Esophagus muscularis mucosa (tissue), 4 donors: ENCODE data around the gene NECTIN4. TPM values are rescaled to one million over a fixed set of nuclear protein-coding genes. Genes with fewer than 3 reads are reported as not detected.

ENCODE experiments used
- DNase-seq: peaks from one replicate; pipeline ENCODE4 v3.0.0-alpha.2; 2017; ENCODE audit errors: extremely low spot score
- H3K27ac ChIP-seq, 4 donors: fragments of 200-600 bp; sonication (generic); replicated peaks in 1 of 4; 1 replicate in 3 of 4; 2 replicates in 1 of 4; pipeline ENCODE4 v1.5.1; 2016 to 2019; ENCODE audit warnings: mild to moderate bottlenecking in 1 of 4
- H3K27me3 ChIP-seq, 4 donors: fragments of 200-600 bp; sonication (generic); one replicate each; pipeline versions ENCODE4 v1.5.1 to v1.6.0; 2016 to 2019
- H3K36me3 ChIP-seq, 4 donors: fragments of 200-600 bp; sonication (generic); one replicate each; pipeline ENCODE4 v1.5.1; 2016 to 2019
- H3K4me1 ChIP-seq, 4 donors: fragments of 200-600 bp; sonication (generic); one replicate each; pipeline ENCODE4 v1.5.1; 2016 to 2019
- H3K4me3 ChIP-seq, 4 donors: fragments of 200-600 bp; sonication (generic); 1 replicate in 2 of 4; 2 replicates in 2 of 4; pipeline ENCODE4 v1.5.1; 2016 to 2019; ENCODE audit warnings: mild to moderate bottlenecking in 4 of 4, moderate library complexity in 1 of 4
- H3K9me3 ChIP-seq, 4 donors: fragments of 200-600 bp; sonication (generic); 1 replicate in 3 of 4; 2 replicates in 1 of 4; pipeline ENCODE4 v1.5.1; 2016 to 2019
- CTCF ChIP-seq, 3 experiments: fragments of 200-600 bp in 2 of 3; fragments of 450-650 bp in 1 of 3; sonication (generic) in 2 of 3; IDR thresholded peaks; one replicate each; pipeline ENCODE4 v1.5.1; 2017 to 2019; ENCODE audit warnings: antibody characterized with exemption in 3 of 3, mild to moderate bottlenecking in 2 of 3, moderate library complexity in 1 of 3
- EP300 ChIP-seq: sonication (generic); formaldehyde crosslinking; IDR thresholded peaks from one replicate; pipeline ENCODE4 v1.6.1; 2017; ENCODE audit warnings: antibody characterized with exemption
- POLR2A ChIP-seq: fragments of 450-650 bp; IDR thresholded peaks from one replicate; pipeline ENCODE4 v1.6.1; 2017; ENCODE audit warnings: antibody characterized with exemption, moderate library complexity, mild to moderate bottlenecking, low read depth
- POLR2AphosphoS5 ChIP-seq, 2 donors: sonication (generic); formaldehyde crosslinking; IDR thresholded peaks; one replicate each; pipeline ENCODE4 v1.6.1; 2017; ENCODE audit warnings: antibody characterized with exemption in 2 of 2
- WGBS: methylation state at CpG from one replicate; pipeline ENCODE4 v1.1.5; 2018; 5-methylcytosine and 5-hydroxymethylcytosine counted together
- intact Hi-C: fragments of 100-400 bp; cut with DNase I; formaldehyde crosslinking; loops from one replicate; pipeline ENCODE4 v1.15.1; 2023
- total RNA-seq, 4 donors: library from RNA; depleted of rRNA; stranded (reverse); fragments of >200 nt; gene quantifications; one replicate each; pipeline versions ENCODE4 v1.1.0 to v1.2.1, GENCODE V29; 2016

Gene NECTIN4
- total RNA-seq, 4 donors from 2014 or later = not detected

GRCh38 chr1:161090617-161091016 lies 1.3 kb upstream of the NECTIN4 start:
- DNase-seq = no peak
- Histone ChIP-seq H3K36me3 (no peaks in the 10 kb centered on the region), H3K4me1 (no peaks in the 10 kb centered on the region), H3K9me3 (no peaks in the 10 kb centered on the region), H3K27ac (no peak overlapping the region), H3K27me3 (peaks cover 0 to 17% (median 0%) of the 10 kb centered on the region in 4 donors), H3K4me3 (no peak overlapping the region)
- no peak for TF ChIP-seq CTCF (IDR thresholded peaks at IDR 0.05)
- no peak for TF ChIP-seq POLR2AphosphoS5 (IDR thresholded peaks at IDR 0.05)
- no peak for TF ChIP-seq POLR2A
- TF ChIP-seq EP300 = no peak
- intact Hi-C loops = no loop called here
- WGBS = 73% methylated on average over 3 of the region's 3 CpGs

- intact Hi-C loops = no loop called here
- Histone ChIP-seq H3K4me1 (no peaks in the 10 kb centered on the region), H3K9me3 (no peaks in the 10 kb centered on the region), H3K4me3 (no peak overlapping the region), H3K36me3 (no peaks in the 10 kb centered on the region), H3K27ac (no peak overlapping the region), H3K27me3 (peaks cover 0 to 17% (median 0%) of the 10 kb centered on the region in 4 donors)
- no peak for DNase-seq
- WGBS = 86% methylated on average over 5 of the region's 5 CpGs
- TF ChIP-seq POLR2A = no peak
- TF ChIP-seq CTCF (IDR thresholded peaks at IDR 0.05) = no peak
- TF ChIP-seq POLR2AphosphoS5 (IDR thresholded peaks at IDR 0.05) = no peak
Measured at GRCh38 chr1:161089938-161090337, 580 bp upstream of the NECTIN4 start.

GRCh38 chr1:161088587-161089110 lies 709 bp downstream of the NECTIN4 start:
- Histone ChIP-seq H3K9me3 (no peaks in the 10 kb centered on the region), H3K4me1 (no peaks in the 10 kb centered on the region), H3K27me3 (peaks cover 0 to 17% (median 0%) of the 10 kb centered on the region in 4 donors), H3K36me3 (no peaks in the 10 kb centered on the region), H3K27ac (no peak overlapping the region), H3K4me3 (no peak overlapping the region)
- intact Hi-C loops = no loop called here
- WGBS = 91% methylated on average over 1 of the region's 3 CpGs
- DNase-seq = no peak
- TF ChIP-seq EP300 = no peak
- no peak for TF ChIP-seq CTCF (IDR thresholded peaks at IDR 0.05)
- TF ChIP-seq POLR2AphosphoS5 (IDR thresholded peaks at IDR 0.05) = no peak
- TF ChIP-seq POLR2A = no peak

- DNase-seq = no peak
- peaks cover 0 to 17% (median 0%) of the 10 kb centered on the region in 4 donors for H3K27me3 ChIP-seq
- H3K27ac ChIP-seq = no peak overlapping the region
- no peak for TF ChIP-seq EP300
- TF ChIP-seq CTCF (IDR thresholded peaks at IDR 0.05) = no peak
- no peak for TF ChIP-seq POLR2AphosphoS5 (IDR thresholded peaks at IDR 0.05)
- no peak for TF ChIP-seq POLR2A
- no peaks in the 10 kb centered on the region for H3K36me3 ChIP-seq
- no peak overlapping the region for H3K4me3 ChIP-seq
- WGBS = 78% methylated on average over 4 of the region's 4 CpGs
- intact Hi-C loops = no loop called here
- H3K9me3 ChIP-seq = no peaks in the 10 kb centered on the region
- H3K4me1 ChIP-seq = no peaks in the 10 kb centered on the region
Measured at GRCh38 chr1:161086457-161086856, 2.9 kb downstream of the NECTIN4 start.

- H3K27me3 ChIP-seq = peaks cover 0 to 17% (median 0%) of the 10 kb centered on the region in 4 donors
- 44% methylated on average over 1 of the region's 2 CpGs for WGBS
- no peak overlapping the region for H3K27ac ChIP-seq
- intact Hi-C loops = no loop called here
- H3K9me3 ChIP-seq = no peaks in the 10 kb centered on the region
- H3K36me3 ChIP-seq = no peaks in the 10 kb centered on the region
- no peak overlapping the region for H3K4me3 ChIP-seq
- H3K4me1 ChIP-seq = no peaks in the 10 kb centered on the region
- TF ChIP-seq EP300 = no peak
- TF ChIP-seq POLR2AphosphoS5 (IDR thresholded peaks at IDR 0.05) = no peak
- TF ChIP-seq POLR2A = no peak
- no peak for TF ChIP-seq CTCF (IDR thresholded peaks at IDR 0.05)
- DNase-seq = no peak
Measured at GRCh38 chr1:161085165-161085564, 4.2 kb downstream of the NECTIN4 start.
